GM18867 (cell line): ENCODE measurements around the gene ACAN.

Experiments
- ATAC-seq: cut with Tn5 transposase; IDR thresholded peaks from one replicate; pipeline ENCODE4 v1.9.1; 2021; ENCODE audit warnings: mild to moderate bottlenecking, moderate library complexity; ENCODE audit not compliant: unreplicated experiment

ACAN gene

DNA sequence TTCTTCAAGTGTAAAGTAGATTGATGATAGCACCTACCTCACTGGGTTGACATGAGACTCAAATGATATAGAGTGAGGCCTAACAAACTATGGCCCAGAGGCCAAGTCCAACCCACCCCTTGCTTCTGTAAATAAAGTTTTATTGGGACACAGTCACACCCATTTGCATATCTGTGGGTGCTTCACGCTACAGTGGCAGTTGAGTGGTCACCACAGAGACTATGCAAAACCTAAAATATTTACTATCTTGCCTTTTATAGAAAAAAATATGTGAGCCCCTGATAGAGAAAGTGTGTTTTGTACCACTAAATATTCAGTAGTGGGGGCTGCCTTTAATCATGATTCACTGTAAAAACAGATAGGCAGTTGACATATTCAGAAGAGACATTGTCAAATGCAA is 38.0 kb downstream of the ACAN start:
- no peak for ATAC-seq

GRCh38 chr15:88842156-88842555 is 38.9 kb downstream of the ACAN start:
- no peak for ATAC-seq

DNA sequence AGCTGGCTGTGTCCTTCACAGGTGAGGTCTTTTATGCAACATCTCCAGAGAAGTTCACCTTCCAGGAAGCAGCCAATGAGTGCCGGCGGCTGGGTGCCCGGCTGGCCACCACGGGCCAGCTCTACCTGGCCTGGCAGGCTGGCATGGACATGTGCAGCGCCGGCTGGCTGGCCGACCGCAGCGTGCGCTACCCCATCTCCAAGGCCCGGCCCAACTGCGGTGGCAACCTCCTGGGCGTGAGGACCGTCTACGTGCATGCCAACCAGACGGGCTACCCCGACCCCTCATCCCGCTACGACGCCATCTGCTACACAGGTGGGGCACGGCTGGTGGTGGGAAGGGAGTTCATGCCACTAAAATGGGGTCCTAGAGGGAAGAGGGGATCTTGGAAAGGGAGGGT is 40.1 kb downstream of the ACAN start:
- ATAC-seq = no peak

- no peak for ATAC-seq
Observed at GRCh38 chr15:88844749-88845386, 41.6 kb downstream of the ACAN start.

GRCh38 chr15:88845616-88846015 is 42.4 kb downstream of the ACAN start:
- no peak for ATAC-seq

- no peak for ATAC-seq
Observed at GRCh38 chr15:88847144-88847543, 43.9 kb downstream of the ACAN start.

DNA sequence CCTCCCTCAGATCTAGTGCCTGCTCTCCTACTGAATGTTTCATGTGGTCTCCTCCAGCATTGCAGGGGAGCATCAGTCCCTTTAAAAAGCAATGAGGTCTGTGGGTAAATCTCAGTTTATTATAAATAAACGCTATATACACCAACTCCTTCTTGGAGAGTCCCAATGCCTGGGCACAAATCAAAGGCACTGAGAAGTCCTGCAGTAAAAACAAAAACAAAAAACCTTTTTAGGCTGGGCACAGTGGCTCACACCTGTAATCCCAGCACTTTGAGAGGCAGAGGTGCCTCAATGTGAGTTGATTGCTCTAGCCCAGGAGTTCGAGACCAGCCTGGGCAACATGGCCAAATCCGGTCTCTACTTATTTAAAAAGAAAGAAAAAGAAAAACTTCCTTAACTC is 45.0 kb downstream of the ACAN start:
- ATAC-seq = no peak

DNA sequence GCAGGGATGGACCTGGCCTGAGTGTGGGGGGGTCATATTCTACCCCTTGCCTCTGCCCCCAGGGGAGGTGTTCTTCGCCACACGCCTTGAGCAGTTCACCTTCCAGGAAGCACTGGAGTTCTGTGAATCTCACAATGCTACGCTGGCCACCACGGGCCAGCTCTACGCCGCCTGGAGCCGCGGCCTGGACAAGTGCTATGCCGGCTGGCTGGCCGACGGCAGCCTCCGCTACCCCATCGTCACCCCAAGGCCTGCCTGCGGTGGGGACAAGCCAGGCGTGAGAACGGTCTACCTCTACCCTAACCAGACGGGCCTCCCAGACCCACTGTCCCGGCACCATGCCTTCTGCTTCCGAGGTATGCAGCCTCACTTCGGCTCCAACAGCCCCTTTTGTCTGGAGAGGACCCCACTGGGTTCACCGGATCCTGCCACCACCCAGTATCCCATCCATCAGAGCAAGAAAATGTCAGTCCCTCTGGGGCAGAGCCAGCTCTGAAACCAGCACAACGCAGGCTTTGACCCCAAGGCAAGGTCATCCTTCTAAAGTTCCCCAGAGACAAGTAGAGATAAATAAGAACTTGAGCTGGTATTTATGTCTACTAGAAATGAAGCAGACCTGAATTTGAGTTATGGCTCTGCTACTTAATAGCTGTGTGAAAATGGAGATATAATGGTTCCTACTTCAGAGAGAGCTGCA is 46.3 kb downstream of the ACAN start:
- ATAC-seq = no peak

DNA sequence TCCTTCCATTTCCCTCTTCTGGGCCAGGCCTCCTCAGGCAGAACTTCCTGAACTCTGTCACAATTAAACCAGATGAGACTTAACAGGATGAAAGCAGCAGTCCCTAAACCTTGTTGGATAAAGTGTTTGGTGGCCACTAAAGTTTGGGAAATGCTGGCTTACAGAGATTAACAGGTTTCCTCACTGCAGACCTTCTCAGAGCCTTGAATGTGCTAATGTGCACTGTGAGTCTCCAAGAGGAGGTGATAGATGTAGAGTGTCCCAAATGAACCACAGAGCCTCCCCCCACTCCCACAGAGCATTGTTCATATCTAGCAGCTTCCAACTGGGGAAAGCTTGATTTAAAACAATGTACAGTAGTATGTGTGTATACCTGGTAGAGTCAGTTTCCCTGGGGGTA is 49.2 kb downstream of the ACAN start:
- ATAC-seq = no peak

GRCh38 chr15:88858934-88859333 is 55.7 kb downstream of the ACAN start:
- ATAC-seq = no peak

DNA sequence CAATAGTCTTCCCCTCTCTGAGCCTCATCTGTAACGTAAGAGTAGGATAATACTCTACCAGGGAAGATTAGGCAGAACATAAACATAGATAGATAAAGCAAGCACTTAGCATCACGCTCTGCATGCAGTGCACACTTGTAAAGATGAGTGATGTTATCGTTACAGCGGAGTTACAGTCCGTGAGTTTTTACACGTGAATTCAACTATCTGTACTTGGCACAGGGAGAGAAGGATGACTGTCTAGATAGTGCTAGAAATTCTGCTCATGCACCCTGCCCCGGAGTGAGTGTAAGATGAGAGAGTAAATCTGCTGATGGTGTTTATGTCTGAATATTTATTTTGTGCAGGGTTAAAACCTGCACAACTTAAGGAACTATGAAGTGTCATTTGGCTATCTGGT is 56.3 kb downstream of the ACAN start:
- ATAC-seq = no peak

GRCh38 chr15:88860212-88860611 is 57.0 kb downstream of the ACAN start:
- no peak for ATAC-seq

- no peak for ATAC-seq
Observed at GRCh38 chr15:88863412-88863811, 60.2 kb downstream of the ACAN start.

- ATAC-seq = no peak
Observed at GRCh38 chr15:88864861-88865497, 61.7 kb downstream of the ACAN start.

DNA sequence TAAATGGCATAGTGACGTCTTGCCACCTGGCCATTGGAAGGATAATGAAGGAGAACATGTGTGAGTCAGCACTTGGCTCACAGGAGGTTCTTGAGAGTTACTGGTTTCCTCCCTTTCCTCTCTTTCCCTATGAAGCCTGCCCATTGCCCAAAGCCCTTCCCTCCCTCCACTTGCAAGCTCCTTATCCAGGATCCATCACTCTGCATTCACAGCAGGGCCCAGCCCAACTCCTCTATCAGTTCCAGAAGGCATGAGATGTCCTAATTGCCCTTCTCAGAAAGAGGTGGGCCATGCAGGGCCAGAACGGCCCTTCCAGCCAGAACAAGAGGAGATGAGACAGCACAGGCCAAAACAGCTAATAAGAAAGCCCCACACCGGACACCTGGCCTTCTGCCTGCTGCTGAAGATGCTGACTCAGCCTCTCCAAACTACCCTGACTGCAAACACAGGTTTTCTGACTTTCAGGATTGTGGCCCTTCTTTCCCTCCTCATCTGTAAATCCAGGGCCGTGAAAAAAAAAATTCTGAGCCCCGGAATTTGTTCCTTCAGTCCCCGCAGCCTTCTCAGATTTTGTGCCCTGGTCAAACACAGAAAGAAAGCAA is 62.4 kb downstream of the ACAN start:
- no peak for ATAC-seq

DNA sequence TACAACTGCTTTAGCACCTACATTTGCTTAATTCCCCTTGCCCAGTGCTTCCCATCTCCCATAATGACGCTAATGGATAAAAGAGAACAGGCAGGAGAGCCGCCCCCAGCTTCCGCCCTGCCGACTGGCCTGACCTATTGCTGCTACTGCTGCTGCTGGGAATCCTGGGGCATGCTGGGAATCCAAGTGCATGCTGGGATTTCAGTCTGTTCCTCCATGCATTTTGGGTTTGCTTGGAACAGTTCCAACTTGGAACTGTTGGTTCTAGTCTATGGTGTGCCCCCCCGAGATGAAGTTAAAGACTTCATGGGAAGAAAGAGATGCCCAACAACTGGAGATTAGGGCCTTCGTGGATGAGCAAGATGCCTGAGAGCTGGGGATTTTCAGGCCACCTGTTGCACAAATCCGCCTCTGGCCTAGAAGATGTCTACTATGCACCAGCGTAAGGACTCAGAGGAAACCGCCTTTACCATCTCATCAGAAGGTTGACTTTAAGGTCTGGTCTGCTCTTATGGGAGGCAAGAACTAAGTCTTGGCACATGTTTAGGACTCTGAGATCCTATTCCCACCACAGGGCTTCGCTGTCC is 63.2 kb downstream of the ACAN start:
- no peak for ATAC-seq

DNA sequence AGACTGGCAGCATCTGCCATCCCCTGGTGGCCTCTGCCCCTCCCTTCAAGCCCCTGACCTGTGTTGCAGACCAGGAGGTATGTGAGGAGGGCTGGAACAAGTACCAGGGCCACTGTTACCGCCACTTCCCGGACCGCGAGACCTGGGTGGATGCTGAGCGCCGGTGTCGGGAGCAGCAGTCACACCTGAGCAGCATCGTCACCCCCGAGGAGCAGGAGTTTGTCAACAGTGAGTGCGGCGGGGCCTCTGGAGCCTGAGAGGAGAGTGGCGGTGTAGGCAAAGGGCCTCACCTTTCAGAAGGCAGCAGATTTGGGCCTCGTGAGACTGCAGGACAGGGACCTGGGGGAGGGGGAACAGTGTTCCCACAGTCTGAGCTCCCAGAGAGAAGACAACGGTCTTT is 68.1 kb downstream of the ACAN start:
- no peak for ATAC-seq

DNA sequence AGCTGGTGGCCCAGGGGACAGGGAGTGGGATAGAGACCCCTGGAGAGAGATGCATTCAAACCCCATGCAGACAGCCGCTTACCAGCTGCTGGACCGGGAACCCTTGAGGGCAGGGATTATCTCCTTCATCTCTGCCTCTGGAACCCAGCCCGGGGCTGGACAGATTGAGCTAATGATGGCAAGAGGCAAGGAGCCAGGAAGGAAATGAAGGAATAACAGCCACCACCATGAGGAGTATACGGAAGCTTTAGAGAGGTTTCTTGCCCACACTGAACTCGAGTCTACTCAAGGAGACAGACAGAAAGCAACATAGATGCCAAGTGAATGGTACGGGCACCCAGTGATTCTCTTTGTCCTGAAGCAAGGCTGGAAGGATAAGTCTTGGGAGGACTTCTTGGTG is 68.9 kb downstream of the ACAN start:
- ATAC-seq = no peak

DNA sequence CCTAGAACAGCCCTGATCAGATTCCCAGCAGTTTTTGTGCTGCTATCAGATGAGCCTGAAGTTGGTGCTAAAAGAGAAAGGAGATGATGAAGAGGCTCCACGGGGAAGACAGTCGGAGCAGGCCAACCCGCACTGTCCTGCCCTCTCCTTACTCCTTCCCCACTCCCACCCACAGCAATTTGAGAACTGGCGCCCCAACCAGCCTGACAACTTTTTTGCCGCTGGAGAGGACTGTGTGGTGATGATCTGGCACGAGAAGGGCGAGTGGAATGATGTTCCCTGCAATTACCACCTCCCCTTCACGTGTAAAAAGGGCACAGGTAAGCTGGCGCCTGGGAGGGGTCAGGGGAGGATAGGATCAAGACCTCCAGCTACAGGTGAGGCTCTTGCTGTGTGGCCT is 69.5 kb downstream of the ACAN start:
- ATAC-seq = no peak

DNA sequence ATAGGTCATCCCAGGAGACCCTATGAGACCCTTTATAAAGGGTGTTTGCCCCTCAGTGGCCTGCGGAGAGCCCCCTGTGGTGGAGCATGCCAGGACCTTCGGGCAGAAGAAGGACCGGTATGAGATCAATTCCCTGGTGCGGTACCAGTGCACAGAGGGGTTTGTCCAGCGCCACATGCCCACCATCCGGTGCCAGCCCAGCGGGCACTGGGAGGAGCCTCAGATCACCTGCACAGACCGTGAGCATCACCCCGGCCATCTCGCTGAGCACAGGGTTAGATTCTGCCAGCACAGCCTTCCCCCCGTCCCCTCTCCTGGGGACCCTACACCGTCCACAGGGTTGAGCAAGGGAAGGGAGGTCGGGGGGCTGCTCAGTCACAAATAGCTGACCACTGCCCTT is 70.5 kb downstream of the ACAN start:
- ATAC-seq = no peak

DNA sequence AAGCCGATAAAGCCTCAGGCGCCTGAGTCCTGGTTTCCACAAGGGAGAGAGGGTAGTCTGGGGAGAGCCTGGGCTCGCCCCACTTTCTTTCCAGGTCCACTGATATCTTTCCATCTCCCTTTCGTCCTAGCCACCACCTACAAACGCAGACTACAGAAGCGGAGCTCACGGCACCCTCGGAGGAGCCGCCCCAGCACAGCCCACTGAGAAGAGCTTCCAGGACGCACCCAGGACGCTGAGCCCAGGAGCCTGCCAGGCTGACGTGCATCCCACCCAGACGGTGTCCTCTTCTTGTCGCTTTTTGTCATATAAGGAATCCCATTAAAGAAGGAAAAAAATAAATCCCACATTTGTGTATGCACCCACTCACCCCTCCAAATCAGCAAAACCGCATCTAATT is 71.0 kb downstream of the ACAN start:
- no peak for ATAC-seq

DNA sequence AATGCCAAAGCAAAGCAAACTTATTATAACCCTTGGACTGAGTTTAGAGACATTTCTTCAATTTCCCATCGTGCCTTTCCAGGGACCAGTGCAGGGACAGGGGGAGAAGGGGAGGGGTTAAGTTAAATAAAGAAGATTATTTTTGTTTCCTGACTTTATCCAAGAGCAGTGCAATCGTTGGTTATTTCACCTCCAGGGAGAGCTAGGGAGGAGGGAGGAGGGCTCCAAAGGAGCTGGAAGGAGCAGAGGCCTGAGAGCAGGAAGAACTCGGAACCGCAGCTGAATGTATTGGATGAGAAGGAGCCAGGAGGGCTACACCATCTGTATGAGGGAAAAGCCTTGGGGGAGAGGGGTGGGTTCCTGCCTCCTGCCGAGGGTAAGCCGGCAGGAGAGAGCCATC is 71.4 kb downstream of the ACAN start:
- ATAC-seq = no peak
